Nephron (organoid): ENCODE data around the gene CDH4.

Experiments used
- H3K27ac Mint-ChIP-seq, 3 experiments: 2 replicates each; pipeline ENCODE4 v1.8.0; 2020; ENCODE audit warnings: mixed read lengths in 3 of 3, mild to moderate bottlenecking in 2 of 3, moderate library complexity in 1 of 3
- H3K27me3 Mint-ChIP-seq: 2 replicates; pipeline ENCODE4 v1.8.0; 2021; ENCODE audit warnings: low read depth, mild to moderate bottlenecking, moderate library complexity, mixed read lengths
- H3K36me3 Mint-ChIP-seq: 2 replicates; pipeline ENCODE4 v1.8.0; 2020; ENCODE audit warnings: low read depth, mixed read lengths
- H3K4me1 Mint-ChIP-seq: 2 replicates; pipeline ENCODE4 v1.8.0; 2020; ENCODE audit warnings: mixed read lengths
- H3K4me3 Mint-ChIP-seq, 3 experiments: 2 replicates each; pipeline ENCODE4 v1.8.0; 2020; ENCODE audit warnings: mild to moderate bottlenecking in 3 of 3, mixed read lengths in 3 of 3, moderate library complexity in 2 of 3
- H3K9me3 Mint-ChIP-seq: 2 replicates; pipeline ENCODE4 v1.8.0; 2020; ENCODE audit warnings: mixed read lengths
- TF ChIP-seq, protein P1 (sequence below), 3 experiments: fragments of 200-600 bp; sonication (generic); IDR thresholded peaks; one replicate each; pipeline ENCODE4 v1.5.0; 2021; ENCODE audit warnings: antibody characterized with exemption in 3 of 3; ENCODE audit not compliant: unreplicated experiment in 3 of 3

Gene CDH4

DNA sequence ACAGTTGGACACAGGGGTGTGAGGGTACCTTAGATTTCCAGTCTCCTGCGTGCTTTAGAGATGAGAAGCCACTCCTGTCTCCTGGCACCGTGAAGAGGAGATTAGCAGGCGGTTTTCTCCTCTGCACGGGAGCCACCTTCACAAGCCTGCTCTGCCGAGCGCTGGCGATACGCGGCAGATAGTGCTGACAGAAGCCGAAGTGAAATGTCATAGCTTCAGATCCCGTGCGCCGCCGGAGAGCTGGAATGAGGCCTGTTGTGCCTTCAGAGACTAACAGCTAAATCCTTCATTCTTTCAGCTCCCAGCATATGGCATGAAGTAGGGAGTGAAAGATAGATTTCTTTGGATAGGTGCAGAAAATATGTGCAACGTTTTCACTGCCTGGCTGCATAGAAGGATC is 442.6 kb downstream of the CDH4 start:
- TF ChIP-seq, protein P1, sequence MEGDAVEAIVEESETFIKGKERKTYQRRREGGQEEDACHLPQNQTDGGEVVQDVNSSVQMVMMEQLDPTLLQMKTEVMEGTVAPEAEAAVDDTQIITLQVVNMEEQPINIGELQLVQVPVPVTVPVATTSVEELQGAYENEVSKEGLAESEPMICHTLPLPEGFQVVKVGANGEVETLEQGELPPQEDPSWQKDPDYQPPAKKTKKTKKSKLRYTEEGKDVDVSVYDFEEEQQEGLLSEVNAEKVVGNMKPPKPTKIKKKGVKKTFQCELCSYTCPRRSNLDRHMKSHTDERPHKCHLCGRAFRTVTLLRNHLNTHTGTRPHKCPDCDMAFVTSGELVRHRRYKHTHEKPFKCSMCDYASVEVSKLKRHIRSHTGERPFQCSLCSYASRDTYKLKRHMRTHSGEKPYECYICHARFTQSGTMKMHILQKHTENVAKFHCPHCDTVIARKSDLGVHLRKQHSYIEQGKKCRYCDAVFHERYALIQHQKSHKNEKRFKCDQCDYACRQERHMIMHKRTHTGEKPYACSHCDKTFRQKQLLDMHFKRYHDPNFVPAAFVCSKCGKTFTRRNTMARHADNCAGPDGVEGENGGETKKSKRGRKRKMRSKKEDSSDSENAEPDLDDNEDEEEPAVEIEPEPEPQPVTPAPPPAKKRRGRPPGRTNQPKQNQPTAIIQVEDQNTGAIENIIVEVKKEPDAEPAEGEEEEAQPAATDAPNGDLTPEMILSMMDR (IDR thresholded peaks at IDR 0.05; ENCODE audit: unreplicated experiment in 3 of 3) = no peak
- Mint-ChIP-seq H3K36me3 (no peaks in the 10 kb centered on the region), H3K9me3 (peaks cover 3% of the 10 kb centered on the region), H3K4me1 (no peaks in the 10 kb centered on the region), H3K4me3 (no peak overlapping the region), H3K27me3 (peaks cover 13% of the 10 kb centered on the region), H3K27ac (no peak overlapping the region)

DNA sequence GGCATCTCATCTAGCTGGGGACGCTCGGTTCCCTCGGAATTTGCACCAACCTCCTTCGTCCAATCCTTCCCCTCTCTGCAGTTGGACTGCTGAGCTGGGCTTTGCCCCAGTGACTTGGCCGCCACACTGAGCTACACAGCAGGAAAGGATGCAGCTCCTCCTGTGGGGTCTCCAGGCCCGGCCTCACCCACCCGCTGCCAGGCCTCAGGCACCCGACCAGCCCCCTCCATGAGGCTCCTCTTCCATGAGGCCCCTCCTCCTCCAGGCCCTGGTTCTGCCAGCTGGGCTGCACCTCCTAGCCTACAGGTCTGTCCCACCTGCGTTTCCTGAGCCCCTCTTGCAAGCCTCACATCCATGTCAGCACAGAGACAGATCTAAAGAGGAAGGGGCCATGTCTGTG is 443.7 kb downstream of the CDH4 start:
- no peaks in the 10 kb centered on the region for H3K36me3 Mint-ChIP-seq
- no peak overlapping the region for H3K27ac Mint-ChIP-seq
- peaks cover 10% of the 10 kb centered on the region for H3K27me3 Mint-ChIP-seq
- H3K4me3 Mint-ChIP-seq = no peak overlapping the region
- H3K4me1 Mint-ChIP-seq = no peaks in the 10 kb centered on the region
- H3K9me3 Mint-ChIP-seq = no peaks in the 10 kb centered on the region
- TF ChIP-seq, protein P1 (IDR thresholded peaks at IDR 0.05; ENCODE audit: unreplicated experiment in 3 of 3) = no peak

DNA sequence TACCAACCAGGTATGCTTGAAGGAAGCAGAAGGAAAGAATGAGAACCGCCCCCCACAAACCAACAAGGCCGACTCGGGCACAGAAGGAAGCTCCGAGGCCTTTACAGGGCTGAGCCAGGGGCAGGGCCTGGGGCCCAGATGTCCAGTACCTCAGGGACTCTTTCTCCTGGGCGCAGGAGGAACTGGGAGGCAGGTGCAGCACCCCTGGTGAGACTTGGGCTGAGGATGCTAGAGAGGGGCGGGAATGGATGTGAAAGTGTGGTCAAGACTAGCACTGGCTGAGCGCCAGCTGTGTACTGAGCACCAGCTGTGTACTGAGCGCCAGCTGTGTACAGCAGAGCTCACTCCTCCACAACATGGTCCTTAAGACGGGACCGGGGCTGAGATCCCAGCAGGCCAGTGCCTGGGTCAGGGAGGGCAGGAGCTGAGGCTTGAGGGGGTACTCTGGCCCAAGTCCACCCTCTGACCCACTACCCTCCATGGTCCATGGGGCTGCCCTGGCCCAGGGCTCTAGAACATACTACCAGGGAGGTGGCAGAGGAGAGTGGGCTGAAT is 444.2 kb downstream of the CDH4 start:
- Mint-ChIP-seq H3K27me3 (peaks cover 6% of the 10 kb centered on the region), H3K36me3 (no peaks in the 10 kb centered on the region), H3K27ac (no peak overlapping the region), H3K4me1 (no peaks in the 10 kb centered on the region), H3K9me3 (no peaks in the 10 kb centered on the region), H3K4me3 (no peak overlapping the region)
- TF ChIP-seq, protein P1 (IDR thresholded peaks at IDR 0.05; ENCODE audit: unreplicated experiment in 3 of 3) = no peak

DNA sequence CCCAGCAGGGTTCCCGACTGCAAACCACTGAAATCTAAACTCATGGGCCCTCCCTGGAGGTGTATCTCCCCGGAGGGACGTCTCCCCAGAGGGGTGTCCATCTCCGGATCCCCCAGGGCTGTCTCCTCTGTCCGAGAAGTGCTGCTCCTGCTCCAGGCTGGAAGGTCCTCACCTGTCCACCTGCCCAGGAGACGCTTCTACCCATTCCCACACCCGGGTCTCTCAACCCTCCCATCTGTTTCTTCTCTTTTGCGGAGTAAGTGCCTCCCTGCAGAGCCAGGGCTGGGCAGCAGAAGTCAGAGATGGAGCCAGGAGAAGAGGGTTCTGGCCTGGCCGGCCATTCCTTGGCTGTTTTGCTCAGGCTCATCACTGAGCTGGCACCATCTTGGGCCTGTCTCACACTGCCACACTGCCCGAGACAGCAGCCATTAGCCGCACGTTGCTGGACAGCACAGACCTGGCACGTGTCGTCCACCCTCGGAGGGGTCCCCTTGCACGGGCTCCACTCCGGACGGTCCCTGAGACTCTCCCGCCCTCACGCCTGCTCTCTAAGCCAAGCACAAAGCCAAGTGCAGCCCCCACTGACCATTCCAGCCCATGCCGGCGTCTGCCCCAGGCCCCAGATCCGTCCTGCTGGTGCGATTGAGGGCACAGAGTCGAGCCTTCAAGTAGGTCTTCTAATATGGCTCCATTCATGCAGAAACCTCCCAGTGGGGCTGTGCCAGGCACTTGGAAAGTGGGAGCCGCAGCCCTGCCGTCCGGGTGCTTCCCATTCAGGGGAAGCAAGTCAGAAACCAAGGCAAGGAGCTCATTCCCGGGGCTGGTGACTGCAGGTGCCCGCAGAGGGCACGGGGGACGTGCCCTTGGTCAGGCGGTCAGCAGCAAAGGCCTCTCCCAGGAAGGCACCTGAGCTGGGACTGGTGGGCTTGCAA is 445.9 kb downstream of the CDH4 start:
- Mint-ChIP-seq H3K4me1 (no peaks in the 10 kb centered on the region), H3K27me3 (peaks cover 8% of the 10 kb centered on the region), H3K4me3 (no peak overlapping the region), H3K9me3 (no peaks in the 10 kb centered on the region), H3K27ac (no peak overlapping the region), H3K36me3 (no peaks in the 10 kb centered on the region)
- TF ChIP-seq, protein P1 (IDR thresholded peaks at IDR 0.05; ENCODE audit: unreplicated experiment in 3 of 3) = no peak

DNA sequence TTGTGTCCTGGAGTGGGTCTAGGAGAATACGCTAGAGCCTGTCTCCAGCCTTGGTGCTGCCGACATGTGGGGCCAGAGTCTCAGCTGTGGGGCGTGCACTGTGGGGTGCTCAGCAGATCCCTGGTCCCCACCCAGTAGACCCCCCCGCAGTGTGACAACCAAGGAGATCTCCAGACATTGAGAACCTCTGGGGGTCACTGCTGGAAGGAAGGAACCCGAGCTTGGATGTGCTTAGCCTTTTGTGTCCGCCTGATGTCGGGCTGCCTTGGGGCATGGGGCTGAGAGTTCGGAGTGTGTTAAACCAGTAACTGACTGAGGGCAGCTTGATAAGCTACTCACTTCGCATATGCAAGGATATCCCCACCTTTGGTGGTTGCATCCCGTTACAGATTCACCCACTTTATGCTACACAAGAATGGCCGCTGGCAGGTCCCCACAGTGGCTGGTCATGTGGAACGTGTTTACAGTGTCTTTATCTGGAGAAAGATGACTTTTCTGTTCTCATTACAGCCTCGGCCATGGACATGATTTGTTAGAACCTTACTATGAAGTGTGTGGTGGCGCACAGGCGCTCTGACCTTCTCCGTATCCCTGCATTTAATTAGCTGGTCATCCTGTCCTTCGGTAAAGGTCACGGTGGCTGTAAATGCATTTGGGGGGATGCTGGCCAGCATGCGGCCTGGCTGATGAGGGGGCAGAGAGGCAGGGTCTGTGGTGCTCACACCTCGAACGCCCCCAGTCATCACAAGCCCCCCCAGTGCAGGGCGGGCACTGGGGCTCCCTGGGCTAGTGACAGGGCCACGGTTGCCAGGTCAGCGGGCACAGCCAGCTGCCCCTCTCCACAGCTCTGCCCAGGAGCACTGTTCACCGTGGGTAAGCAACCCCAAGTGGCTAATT is 446.8 kb downstream of the CDH4 start:
- Mint-ChIP-seq H3K36me3 (no peaks in the 10 kb centered on the region), H3K27ac (no peak overlapping the region), H3K27me3 (peaks cover 14% of the 10 kb centered on the region), H3K4me3 (no peak overlapping the region), H3K4me1 (no peaks in the 10 kb centered on the region), H3K9me3 (no peaks in the 10 kb centered on the region)
- TF ChIP-seq, protein P1 (IDR thresholded peaks at IDR 0.05; ENCODE audit: unreplicated experiment in 3 of 3) = no peak
